Spleen (tissue), 11 donors: Measurements from ENCODE around the gene MRAS. TPM values are rescaled to one million over a fixed set of nuclear protein-coding genes. Genes with fewer than 3 reads are reported as not detected.

Source experiments
- DNase-seq: peaks from one replicate; pipeline ENCODE4 v3.0.0-alpha.2; 2020
- H3K27ac ChIP-seq, 8 donors: fragments of 200-600 bp; sonication (generic) in 7 of 8; 1 replicate in 4 of 8; 2 replicates in 4 of 8; pipeline versions ENCODE4 v1.5.0 to v1.8.0; 2016 to 2021; ENCODE audit warnings: inconsistent platforms in 4 of 8, mild to moderate bottlenecking in 4 of 8, moderate library complexity in 1 of 8
- H3K27me3 ChIP-seq, 7 donors: fragments of 200-600 bp; sonication (generic) in 6 of 7; replicated peaks in 1 of 7; 1 replicate in 4 of 7; 2 replicates in 3 of 7; pipeline versions ENCODE4 v1.5.0 to v1.8.0; 2016 to 2021; ENCODE audit warnings: inconsistent platforms in 3 of 7, mild to moderate bottlenecking in 1 of 7
- H3K36me3 ChIP-seq, 6 donors: fragments of 200-600 bp; sonication (generic) in 5 of 6; 1 replicate in 4 of 6; 2 replicates in 2 of 6; pipeline versions ENCODE4 v1.5.0 to v1.8.0; 2016 to 2021; ENCODE audit warnings: inconsistent platforms in 2 of 6
- H3K4me1 ChIP-seq, 6 donors: fragments of 200-600 bp; sonication (generic) in 5 of 6; 1 replicate in 3 of 6; 2 replicates in 3 of 6; pipeline versions ENCODE4 v1.5.0 to v1.8.0; 2016 to 2021; ENCODE audit warnings: inconsistent platforms in 3 of 6
- H3K4me3 ChIP-seq, 8 donors: fragments of 200-600 bp; sonication (generic) in 7 of 8; 1 replicate in 4 of 8; 2 replicates in 4 of 8; pipeline versions ENCODE4 v1.5.0 to v1.8.0; 2016 to 2021; ENCODE audit warnings: inconsistent platforms in 4 of 8, mild to moderate bottlenecking in 4 of 8, moderate library complexity in 2 of 8
- H3K9me3 ChIP-seq, 8 donors: fragments of 200-600 bp; sonication (generic) in 7 of 8; 1 replicate in 4 of 8; 2 replicates in 4 of 8; pipeline versions ENCODE4 v1.5.0 to v1.8.0; 2016 to 2021; ENCODE audit warnings: inconsistent platforms in 4 of 8
- POLR2A ChIP-seq, 3 donors: fragments of 450-650 bp; IDR thresholded peaks; one replicate each; pipeline ENCODE4 v1.5.1; 2017; ENCODE audit warnings: antibody characterized with exemption in 3 of 3, mild to moderate bottlenecking in 1 of 3
- POLR2AphosphoS5 ChIP-seq, 3 donors: sonication (generic); formaldehyde crosslinking; IDR thresholded peaks; one replicate each; pipeline ENCODE4 v1.5.1; 2017; ENCODE audit warnings: antibody characterized with exemption in 3 of 3
- WGBS, 5 donors: extraction: QIAGEN DNeasy Blood & Tissue Kit in 3 of 5; methylation state at CpG; one replicate each; pipeline versions ENCODE4 v1.1.5 to v1.1.7; 2013 to 2018; 5-methylcytosine and 5-hydroxymethylcytosine counted together
- intact Hi-C: fragments of 100-400 bp; cut with DNase I; formaldehyde crosslinking; loops from one replicate; pipeline ENCODE4 v1.15.0; 2023; ENCODE audit warnings: low total_unique reads
- polyA plus RNA-seq, 3 donors: library from polyadenylated mRNA; stranded (reverse); fragments of 200-250 nt; gene quantifications; one replicate each; pipeline ENCODE4 v1.2.1, GENCODE V29; 2013
- total RNA-seq, 7 donors: library from RNA; depleted of rRNA in 3 of 7; stranded (reverse); fragments of >200 nt in 3 of 7; fragmentation: NEBNext Ultra II Directional in 4 of 7; extraction: Animal tissue kit (Norgen Biotek cat#: 25700) in 4 of 7; gene quantifications; one replicate each; pipeline versions ENCODE4 v1.1.0 to v1.2.1, GENCODE V29; 2016 to 2021
- TF ChIP-seq, protein P1 (sequence below), 11 experiments: fragments of 200-600 bp in 7 of 11; fragments of 450-650 bp in 4 of 11; sonication (generic) in 4 of 11; IDR thresholded peaks in 8 of 11; conservative IDR thresholded peaks in 3 of 11; 1 replicate in 7 of 11; 2 replicates in 4 of 11; pipeline versions ENCODE4 v1.4.0 to v1.8.0; 2016 to 2021; ENCODE audit warnings: antibody characterized with exemption in 11 of 11, inconsistent platforms in 4 of 11, mild to moderate bottlenecking in 1 of 11
- donor health status: healthy with polysubstance abuse.
- donor health status: DM: no; HTN: no; CAD: no; lungs with moderate emphysema.
- donor health status: DM: no; HTN: no; CAD: no.
- donor health status: Bipolar disorder and iron deficiency.
- donor health status: healthy.
- donor health status: DM: no; HTN: no; CAD: no.
- donor health status: DM: yes; HTN: yes; CAD: no.

The MRAS gene
- total and polyA plus RNA-seq, 10 donors, result 4.1 to 36.7 (median 21.4) TPM

DNA sequence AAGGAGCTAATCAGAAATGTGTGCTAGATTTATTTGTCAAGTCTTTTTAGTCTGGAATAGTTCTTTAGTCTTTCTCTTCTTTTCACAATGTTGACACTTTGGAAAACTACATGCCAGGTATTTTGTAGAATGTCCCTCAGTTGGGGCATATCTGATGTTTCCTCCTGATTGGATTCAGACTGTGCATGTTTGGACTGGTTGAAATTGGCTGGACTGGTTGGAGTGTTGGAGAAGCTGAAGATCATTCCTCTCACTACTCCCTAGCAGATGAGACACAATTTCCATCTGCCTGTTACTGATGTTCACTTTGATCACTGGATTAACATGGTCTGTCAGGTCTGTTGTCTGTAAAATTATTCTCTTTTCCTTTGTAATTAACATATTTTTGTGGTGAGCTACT is 22.4 kb upstream of the MRAS start:
- Histone ChIP-seq H3K9me3 (no peaks in the 10 kb centered on the region), H3K27ac (no peak overlapping the region), H3K27me3 (peaks cover 0 to 15% (median 0%) of the 10 kb centered on the region in 7 donors), H3K4me3 (no peak overlapping the region), H3K4me1 (peaks cover 8 to 21% (median 17%) of the 10 kb centered on the region in 6 donors), H3K36me3 (no peaks in the 10 kb centered on the region)
- TF ChIP-seq POLR2A (IDR thresholded peaks at IDR 0.05) (no peak), POLR2AphosphoS5 (IDR thresholded peaks at IDR 0.05) (no peak)
- TF ChIP-seq, protein P1, sequence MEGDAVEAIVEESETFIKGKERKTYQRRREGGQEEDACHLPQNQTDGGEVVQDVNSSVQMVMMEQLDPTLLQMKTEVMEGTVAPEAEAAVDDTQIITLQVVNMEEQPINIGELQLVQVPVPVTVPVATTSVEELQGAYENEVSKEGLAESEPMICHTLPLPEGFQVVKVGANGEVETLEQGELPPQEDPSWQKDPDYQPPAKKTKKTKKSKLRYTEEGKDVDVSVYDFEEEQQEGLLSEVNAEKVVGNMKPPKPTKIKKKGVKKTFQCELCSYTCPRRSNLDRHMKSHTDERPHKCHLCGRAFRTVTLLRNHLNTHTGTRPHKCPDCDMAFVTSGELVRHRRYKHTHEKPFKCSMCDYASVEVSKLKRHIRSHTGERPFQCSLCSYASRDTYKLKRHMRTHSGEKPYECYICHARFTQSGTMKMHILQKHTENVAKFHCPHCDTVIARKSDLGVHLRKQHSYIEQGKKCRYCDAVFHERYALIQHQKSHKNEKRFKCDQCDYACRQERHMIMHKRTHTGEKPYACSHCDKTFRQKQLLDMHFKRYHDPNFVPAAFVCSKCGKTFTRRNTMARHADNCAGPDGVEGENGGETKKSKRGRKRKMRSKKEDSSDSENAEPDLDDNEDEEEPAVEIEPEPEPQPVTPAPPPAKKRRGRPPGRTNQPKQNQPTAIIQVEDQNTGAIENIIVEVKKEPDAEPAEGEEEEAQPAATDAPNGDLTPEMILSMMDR (IDR thresholded peaks at IDR 0.05 in 8 of 11, conservative IDR thresholded peaks at IDR 0.05 in 3 of 11), result no peak
- intact Hi-C loops, result no loop called here
- DNase-seq, result no peak

DNA sequence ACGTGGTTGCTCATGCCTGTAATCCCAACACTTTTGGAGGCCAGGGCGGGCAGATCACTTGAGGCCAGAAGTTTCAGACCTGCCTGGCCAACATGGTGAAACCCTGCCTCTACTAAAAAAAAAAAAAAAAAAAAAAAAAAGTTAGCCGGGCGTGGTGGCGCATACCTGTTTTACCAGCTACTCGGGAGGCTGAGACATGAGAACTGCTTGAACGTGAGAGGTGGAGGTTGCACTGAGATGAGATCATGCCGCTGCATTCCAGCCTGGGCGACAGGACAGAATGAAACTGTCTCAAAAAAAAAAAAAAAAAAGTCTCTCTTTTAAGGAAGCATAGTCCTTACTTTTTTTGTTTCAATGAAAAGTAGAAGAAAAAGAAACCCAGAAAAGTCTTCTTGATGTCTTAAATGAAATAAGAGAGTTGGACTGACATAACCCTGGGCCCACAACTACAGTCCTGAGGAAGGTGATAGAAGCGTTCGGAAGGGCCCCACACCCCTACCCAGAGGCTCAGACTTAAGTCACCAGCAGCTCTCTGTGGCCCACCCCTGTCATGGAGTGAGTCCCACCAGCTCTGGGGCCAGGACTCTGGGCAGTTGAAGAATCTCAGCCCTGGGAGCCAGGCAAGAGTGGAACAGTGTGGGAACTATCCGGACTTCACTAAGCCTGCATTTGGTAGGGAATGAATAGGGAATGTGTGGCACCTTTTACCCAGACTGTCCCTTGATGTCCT is 21.3 kb upstream of the MRAS start:
- Histone ChIP-seq H3K27me3 (peaks cover 0 to 9% (median 0%) of the 10 kb centered on the region in 7 donors), H3K4me1 (peaks cover 8 to 21% (median 17%) of the 10 kb centered on the region in 6 donors), H3K9me3 (no peaks in the 10 kb centered on the region), H3K27ac (no peak overlapping the region), H3K4me3 (no peak overlapping the region), H3K36me3 (no peaks in the 10 kb centered on the region)
- no peak for DNase-seq
- WGBS, 5 donors, result 89 to 96% (median 94%) methylated on average over 12 of the region's 12 CpGs
- intact Hi-C loops, result no loop called here
- no peak for TF ChIP-seq POLR2A (IDR thresholded peaks at IDR 0.05)
- TF ChIP-seq, protein P1 (IDR thresholded peaks at IDR 0.05 in 8 of 11, conservative IDR thresholded peaks at IDR 0.05 in 3 of 11), result no peak
- TF ChIP-seq POLR2AphosphoS5 (IDR thresholded peaks at IDR 0.05), result no peak

DNA sequence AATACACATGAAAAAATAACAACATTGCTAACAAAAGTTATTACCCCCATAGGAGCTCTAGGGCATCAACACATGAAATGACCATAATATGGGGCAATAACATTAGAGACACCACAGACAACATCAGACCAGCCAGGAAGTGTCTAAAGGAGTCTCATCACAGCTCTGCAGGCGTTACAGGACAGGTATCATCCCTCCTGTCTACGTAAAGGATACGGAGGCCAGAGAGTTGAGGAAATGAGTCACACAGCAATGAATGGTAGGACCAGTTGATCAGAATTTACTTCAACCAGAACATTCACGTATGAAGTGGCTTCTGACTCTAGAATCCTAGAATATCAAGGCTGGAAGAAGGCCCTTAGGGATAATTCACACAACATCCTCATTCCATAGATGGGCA is 20.5 kb upstream of the MRAS start:
- H3K9me3 ChIP-seq, result no peaks in the 10 kb centered on the region
- no peak for DNase-seq
- peaks cover 0 to 8% (median 0%) of the 10 kb centered on the region in 7 donors for H3K27me3 ChIP-seq
- H3K27ac ChIP-seq, result no peak overlapping the region
- peaks cover 8 to 21% (median 17%) of the 10 kb centered on the region in 6 donors for H3K4me1 ChIP-seq
- TF ChIP-seq, protein P1 (IDR thresholded peaks at IDR 0.05 in 8 of 11, conservative IDR thresholded peaks at IDR 0.05 in 3 of 11), result no peak
- no peak for TF ChIP-seq POLR2A (IDR thresholded peaks at IDR 0.05)
- TF ChIP-seq POLR2AphosphoS5 (IDR thresholded peaks at IDR 0.05), result no peak
- H3K4me3 ChIP-seq, result no peak overlapping the region
- no peaks in the 10 kb centered on the region for H3K36me3 ChIP-seq
- intact Hi-C loops, result no loop called here
- WGBS, 5 donors, result 73 to 87% (median 83%) methylated on average over 4 of the region's 4 CpGs

DNA sequence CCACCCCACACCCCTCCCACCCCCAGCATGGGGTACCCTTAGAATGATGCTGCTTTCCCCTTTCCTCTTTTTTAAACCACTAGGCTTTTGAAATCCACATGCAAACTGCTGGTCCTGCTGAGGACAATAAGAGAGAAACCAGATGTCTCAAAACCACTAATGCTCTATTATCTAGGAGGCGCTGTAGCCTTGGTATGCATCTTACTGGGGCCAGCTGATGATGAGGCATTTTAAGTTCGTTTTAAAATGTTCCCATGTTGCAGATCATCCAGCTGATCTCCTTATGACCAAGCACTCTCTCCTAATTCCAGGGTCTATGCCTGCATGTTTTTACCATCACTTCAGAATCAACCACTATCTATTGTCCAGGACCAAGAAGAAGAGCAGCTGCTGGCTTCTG is 20.0 kb upstream of the MRAS start:
- DNase-seq, result no peak
- Histone ChIP-seq H3K27me3 (peaks cover 0 to 4% (median 0%) of the 10 kb centered on the region in 7 donors), H3K4me1 (peaks cover 8 to 21% (median 17%) of the 10 kb centered on the region in 6 donors), H3K27ac (no peak overlapping the region), H3K4me3 (peak overlapping the region in 1 of 8 donors; percentile 77), H3K36me3 (no peaks in the 10 kb centered on the region), H3K9me3 (no peaks in the 10 kb centered on the region)
- TF ChIP-seq POLR2A (IDR thresholded peaks at IDR 0.05) (no peak), POLR2AphosphoS5 (IDR thresholded peaks at IDR 0.05) (no peak)
- TF ChIP-seq, protein P1 (IDR thresholded peaks at IDR 0.05 in 8 of 11, conservative IDR thresholded peaks at IDR 0.05 in 3 of 11), result no peak
- WGBS, 5 donors, result 34 to 55% (median 41%) methylated on average over 2 of the region's 2 CpGs
- intact Hi-C loops, result no loop called here
